HEK293 (cell line): Measurements from ENCODE around the gene SCAND1.

ENCODE experiments used
- FEZF1 ChIP-seq: fragments of 450-650 bp; formaldehyde crosslinking; IDR thresholded peaks from 2 replicates; pipeline ENCODE4 v1.5.1; 2016; ENCODE audit warnings: missing biosample characterization, missing genetic modification characterization
- HOXD13 ChIP-seq: sonication (generic); formaldehyde crosslinking; IDR thresholded peaks from 2 replicates; pipeline ENCODE4 v1.8.0; 2022; ENCODE audit warnings: missing genetic modification reagents, borderline replicate concordance
- KLF1 ChIP-seq: fragments of 450-650 bp; formaldehyde crosslinking; IDR thresholded peaks from 2 replicates; pipeline ENCODE4 v1.5.1; 2016; ENCODE audit warnings: missing biosample characterization, missing genetic modification characterization
- KLF8 ChIP-seq: fragments of 450-650 bp; formaldehyde crosslinking; IDR thresholded peaks from 2 replicates; pipeline ENCODE4 v1.5.1; 2016; ENCODE audit warnings: missing biosample characterization, missing genetic modification characterization
- OVOL3 ChIP-seq: fragments of 450-650 bp; formaldehyde crosslinking; IDR thresholded peaks from 2 replicates; pipeline ENCODE4 v1.5.1; 2016; ENCODE audit warnings: missing biosample characterization, missing genetic modification characterization
- PRDM4 ChIP-seq: fragments of 450-650 bp; formaldehyde crosslinking; IDR thresholded peaks from 2 replicates; pipeline ENCODE4 v1.5.1; 2017; ENCODE audit warnings: missing biosample characterization, missing genetic modification characterization
- SP7 ChIP-seq: fragments of 450-650 bp; formaldehyde crosslinking; IDR thresholded peaks from 2 replicates; pipeline ENCODE4 v1.5.1; 2016; ENCODE audit warnings: missing biosample characterization, missing genetic modification characterization
- TCF7L2 ChIP-seq: IDR thresholded peaks from 2 replicates; pipeline ENCODE4 v1.6.1; 2011; ENCODE audit warnings: low read depth, mild to moderate bottlenecking, inconsistent platforms, low read length, moderate library complexity, borderline replicate concordance
- ZFP69B ChIP-seq: fragments of 450-650 bp; formaldehyde crosslinking; IDR thresholded peaks from 2 replicates; pipeline ENCODE4 v1.5.1; 2016; ENCODE audit warnings: missing biosample characterization, missing genetic modification characterization
- ZIC2 ChIP-seq: fragments of 450-650 bp; formaldehyde crosslinking; IDR thresholded peaks from 2 replicates; pipeline ENCODE4 v1.5.1; 2016; ENCODE audit warnings: missing biosample characterization, missing genetic modification characterization
- ZNF146 ChIP-seq: fragments of 450-650 bp; formaldehyde crosslinking; IDR thresholded peaks from 2 replicates; pipeline ENCODE4 v1.5.1; 2016; ENCODE audit warnings: missing biosample characterization, missing genetic modification characterization
- ZNF2 ChIP-seq: fragments of 450-650 bp; formaldehyde crosslinking; IDR thresholded peaks from 2 replicates; pipeline ENCODE4 v1.5.1; 2016; ENCODE audit warnings: missing biosample characterization, missing genetic modification characterization
- ZNF24 ChIP-seq: fragments of 450-650 bp; formaldehyde crosslinking; IDR thresholded peaks from 2 replicates; pipeline ENCODE4 v1.5.1; 2016; ENCODE audit warnings: missing biosample characterization, missing genetic modification characterization
- ZNF292 ChIP-seq: fragments of 450-650 bp; formaldehyde crosslinking; IDR thresholded peaks from 2 replicates; pipeline ENCODE4 v1.5.1; 2016; ENCODE audit warnings: low read depth, missing biosample characterization, missing genetic modification characterization, borderline replicate concordance
- ZNF324 ChIP-seq: fragments of 450-650 bp; formaldehyde crosslinking; IDR thresholded peaks from 2 replicates; pipeline ENCODE4 v1.5.1; 2016; ENCODE audit warnings: missing biosample characterization, missing genetic modification characterization
- ZNF335 ChIP-seq: fragments of 450-650 bp; formaldehyde crosslinking; conservative IDR thresholded peaks from 2 replicates; pipeline ENCODE4 v1.5.1; 2016; ENCODE audit warnings: missing biosample characterization, missing genetic modification characterization
- ZNF37A ChIP-seq: fragments of 450-650 bp; IDR thresholded peaks from 2 replicates; pipeline ENCODE4 v1.5.1; 2018; ENCODE audit warnings: missing biosample characterization, missing genetic modification characterization
- ZNF398 ChIP-seq: fragments of 450-650 bp; formaldehyde crosslinking; IDR thresholded peaks from 2 replicates; pipeline ENCODE4 v1.5.1; 2017; ENCODE audit warnings: missing biosample characterization, missing genetic modification characterization
- ZNF596 ChIP-seq: fragments of 450-650 bp; IDR thresholded peaks from 2 replicates; pipeline ENCODE4 v1.5.0; 2018; ENCODE audit warnings: missing biosample characterization, mild to moderate bottlenecking, missing genetic modification characterization, moderate library complexity
- ZNF639 ChIP-seq: fragments of 450-650 bp; formaldehyde crosslinking; IDR thresholded peaks from 2 replicates; pipeline ENCODE4 v1.5.1; 2016; ENCODE audit warnings: missing biosample characterization, missing genetic modification characterization
- ZNF654 ChIP-seq: fragments of 450-650 bp; formaldehyde crosslinking; IDR thresholded peaks from 2 replicates; pipeline ENCODE4 v1.5.1; 2016; ENCODE audit warnings: low read depth, missing biosample characterization, missing genetic modification characterization
- ZNF701 ChIP-seq: fragments of 450-650 bp; formaldehyde crosslinking; IDR thresholded peaks from 2 replicates; pipeline ENCODE4 v1.5.1; 2016; ENCODE audit warnings: missing biosample characterization, missing genetic modification characterization
- ZNF785 ChIP-seq: fragments of 450-650 bp; formaldehyde crosslinking; IDR thresholded peaks from 2 replicates; pipeline ENCODE4 v1.5.1; 2016; ENCODE audit warnings: missing biosample characterization, missing genetic modification characterization
- ZNF837 ChIP-seq: fragments of 450-650 bp; formaldehyde crosslinking; IDR thresholded peaks from 2 replicates; pipeline ENCODE4 v1.5.1; 2016; ENCODE audit warnings: missing biosample characterization, missing genetic modification characterization
- ZSCAN16 ChIP-seq: fragments of 450-650 bp; formaldehyde crosslinking; IDR thresholded peaks from 2 replicates; pipeline ENCODE4 v1.5.1; 2016; ENCODE audit warnings: missing biosample characterization, missing genetic modification characterization
- TF ChIP-seq, protein P1 (sequence below): fragments of 450-650 bp; formaldehyde crosslinking; IDR thresholded peaks from 2 replicates; pipeline ENCODE4 v1.5.1; 2016; ENCODE audit warnings: missing biosample characterization, missing genetic modification characterization
- TF ChIP-seq, protein P2 (sequence below): fragments of 450-650 bp; formaldehyde crosslinking; IDR thresholded peaks from 2 replicates; pipeline ENCODE4 v1.5.1; 2016; ENCODE audit warnings: missing biosample characterization, missing genetic modification characterization, low read depth
- TF ChIP-seq, protein P3 (sequence below): fragments of 450-650 bp; formaldehyde crosslinking; conservative IDR thresholded peaks from 2 replicates; pipeline ENCODE4 v1.5.1; 2016; ENCODE audit warnings: low read depth, missing biosample characterization, missing genetic modification characterization

SCAND1 gene

GRCh38 chr20:35994994-35995453 lies 40.7 kb upstream of the SCAND1 start (continued):
- TF ChIP-seq FEZF1 (tag by site-specific recombination) (no peak), ZNF639 (tag by site-specific recombination) (no peak), ZNF654 (tag by site-specific recombination) (peak; percentile 79), HOXD13 (CRISPR knock-in tag) (no peak), ZNF324 (tag by site-specific recombination) (no peak), SP7 (peak; percentile 25; the same call in 1 of the 2 replicates), ZNF701 (tag by site-specific recombination) (no peak), KLF1 (peak; percentile 89), OVOL3 (no peak), ZNF292 (tag by site-specific recombination) (no peak), TCF7L2 (no peak), ZSCAN16 (tag by site-specific recombination) (no peak), ZNF335 (tag by site-specific recombination) (peak; percentile 81), ZNF146 (tag by site-specific recombination) (no peak), PRDM4 (tag by site-specific recombination) (no peak), ZNF837 (tag by site-specific recombination) (no peak), ZNF398 (tag by site-specific recombination) (no peak), ZNF37A (tag by site-specific recombination) (no peak), ZNF24 (tag by site-specific recombination) (no peak), ZFP69B (tag by site-specific recombination) (no peak), ZNF785 (tag by site-specific recombination) (no peak), ZNF596 (tag by site-specific recombination) (no peak), ZNF2 (tag by site-specific recombination) (peak; percentile 59; the same call in 1 of the 2 replicates), KLF8 (tag by site-specific recombination) (peak; percentile 95), ZIC2 (no peak)
- TF ChIP-seq, protein P1, sequence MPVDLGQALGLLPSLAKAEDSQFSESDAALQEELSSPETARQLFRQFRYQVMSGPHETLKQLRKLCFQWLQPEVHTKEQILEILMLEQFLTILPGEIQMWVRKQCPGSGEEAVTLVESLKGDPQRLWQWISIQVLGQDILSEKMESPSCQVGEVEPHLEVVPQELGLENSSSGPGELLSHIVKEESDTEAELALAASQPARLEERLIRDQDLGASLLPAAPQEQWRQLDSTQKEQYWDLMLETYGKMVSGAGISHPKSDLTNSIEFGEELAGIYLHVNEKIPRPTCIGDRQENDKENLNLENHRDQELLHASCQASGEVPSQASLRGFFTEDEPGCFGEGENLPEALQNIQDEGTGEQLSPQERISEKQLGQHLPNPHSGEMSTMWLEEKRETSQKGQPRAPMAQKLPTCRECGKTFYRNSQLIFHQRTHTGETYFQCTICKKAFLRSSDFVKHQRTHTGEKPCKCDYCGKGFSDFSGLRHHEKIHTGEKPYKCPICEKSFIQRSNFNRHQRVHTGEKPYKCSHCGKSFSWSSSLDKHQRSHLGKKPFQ: no peak
- TF ChIP-seq, protein P2, sequence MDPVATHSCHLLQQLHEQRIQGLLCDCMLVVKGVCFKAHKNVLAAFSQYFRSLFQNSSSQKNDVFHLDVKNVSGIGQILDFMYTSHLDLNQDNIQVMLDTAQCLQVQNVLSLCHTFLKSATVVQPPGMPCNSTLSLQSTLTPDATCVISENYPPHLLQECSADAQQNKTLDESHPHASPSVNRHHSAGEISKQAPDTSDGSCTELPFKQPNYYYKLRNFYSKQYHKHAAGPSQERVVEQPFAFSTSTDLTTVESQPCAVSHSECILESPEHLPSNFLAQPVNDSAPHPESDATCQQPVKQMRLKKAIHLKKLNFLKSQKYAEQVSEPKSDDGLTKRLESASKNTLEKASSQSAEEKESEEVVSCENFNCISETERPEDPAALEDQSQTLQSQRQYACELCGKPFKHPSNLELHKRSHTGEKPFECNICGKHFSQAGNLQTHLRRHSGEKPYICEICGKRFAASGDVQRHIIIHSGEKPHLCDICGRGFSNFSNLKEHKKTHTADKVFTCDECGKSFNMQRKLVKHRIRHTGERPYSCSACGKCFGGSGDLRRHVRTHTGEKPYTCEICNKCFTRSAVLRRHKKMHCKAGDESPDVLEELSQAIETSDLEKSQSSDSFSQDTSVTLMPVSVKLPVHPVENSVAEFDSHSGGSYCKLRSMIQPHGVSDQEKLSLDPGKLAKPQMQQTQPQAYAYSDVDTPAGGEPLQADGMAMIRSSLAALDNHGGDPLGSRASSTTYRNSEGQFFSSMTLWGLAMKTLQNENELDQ (tag by site-specific recombination): no peak
- TF ChIP-seq, protein P3, sequence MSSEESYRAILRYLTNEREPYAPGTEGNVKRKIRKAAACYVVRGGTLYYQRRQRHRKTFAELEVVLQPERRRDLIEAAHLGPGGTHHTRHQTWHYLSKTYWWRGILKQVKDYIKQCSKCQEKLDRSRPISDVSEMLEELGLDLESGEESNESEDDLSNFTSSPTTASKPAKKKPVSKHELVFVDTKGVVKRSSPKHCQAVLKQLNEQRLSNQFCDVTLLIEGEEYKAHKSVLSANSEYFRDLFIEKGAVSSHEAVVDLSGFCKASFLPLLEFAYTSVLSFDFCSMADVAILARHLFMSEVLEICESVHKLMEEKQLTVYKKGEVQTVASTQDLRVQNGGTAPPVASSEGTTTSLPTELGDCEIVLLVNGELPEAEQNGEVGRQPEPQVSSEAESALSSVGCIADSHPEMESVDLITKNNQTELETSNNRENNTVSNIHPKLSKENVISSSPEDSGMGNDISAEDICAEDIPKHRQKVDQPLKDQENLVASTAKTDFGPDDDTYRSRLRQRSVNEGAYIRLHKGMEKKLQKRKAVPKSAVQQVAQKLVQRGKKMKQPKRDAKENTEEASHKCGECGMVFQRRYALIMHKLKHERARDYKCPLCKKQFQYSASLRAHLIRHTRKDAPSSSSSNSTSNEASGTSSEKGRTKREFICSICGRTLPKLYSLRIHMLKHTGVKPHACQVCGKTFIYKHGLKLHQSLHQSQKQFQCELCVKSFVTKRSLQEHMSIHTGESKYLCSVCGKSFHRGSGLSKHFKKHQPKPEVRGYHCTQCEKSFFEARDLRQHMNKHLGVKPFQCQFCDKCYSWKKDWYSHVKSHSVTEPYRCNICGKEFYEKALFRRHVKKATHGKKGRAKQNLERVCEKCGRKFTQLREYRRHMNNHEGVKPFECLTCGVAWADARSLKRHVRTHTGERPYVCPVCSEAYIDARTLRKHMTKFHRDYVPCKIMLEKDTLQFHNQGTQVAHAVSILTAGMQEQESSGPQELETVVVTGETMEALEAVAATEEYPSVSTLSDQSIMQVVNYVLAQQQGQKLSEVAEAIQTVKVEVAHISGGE (tag by site-specific recombination): no peak
